ENCODE results near the gene LCOR.

The LCOR gene

DNA sequence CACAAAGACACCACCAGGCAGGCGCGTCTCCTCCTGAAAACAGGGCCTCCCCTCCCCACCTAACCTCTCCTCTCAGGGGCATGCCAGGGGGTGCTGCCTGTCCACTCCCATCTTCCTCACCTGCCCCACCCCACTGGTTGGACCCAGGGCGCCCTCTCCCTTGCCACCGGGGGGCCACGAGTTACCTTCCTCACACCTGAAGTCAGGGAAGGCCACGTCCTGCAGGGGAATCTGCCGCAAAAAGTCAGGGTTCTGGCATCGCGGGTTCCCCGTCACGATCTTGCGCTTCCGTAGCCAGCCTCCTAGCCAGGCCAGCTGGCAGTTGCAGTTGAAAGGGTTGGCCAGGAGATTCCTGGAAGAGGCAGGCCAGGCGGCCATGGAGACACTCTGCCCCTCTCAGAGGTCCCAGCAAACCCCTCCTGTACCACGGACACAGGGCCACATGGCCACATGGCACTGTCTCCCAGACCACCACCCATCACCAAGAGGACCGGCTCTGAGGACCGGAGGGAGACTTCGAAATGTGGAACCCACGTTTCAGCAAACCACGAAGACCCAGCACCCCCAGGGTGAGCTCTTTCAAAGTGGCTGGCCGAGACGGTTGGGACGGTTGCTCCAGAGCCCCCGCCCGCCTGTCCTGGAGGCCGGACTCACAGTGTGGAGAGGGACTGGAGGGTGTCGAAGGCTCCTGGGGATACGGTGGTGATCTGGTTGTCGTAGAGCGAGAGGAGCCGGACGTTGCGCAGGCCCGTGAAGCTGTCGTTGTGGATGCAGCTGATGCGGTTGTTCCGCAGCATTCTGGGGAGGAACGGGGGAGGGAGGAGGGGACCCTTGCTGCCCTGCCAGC lies 210.8 kb downstream of the LCOR start:
- H3K27me3 Mint-ChIP-seq = peaks cover 2% of the 10 kb centered on the region
- no peak overlapping the region for H3K4me3 Mint-ChIP-seq
- no peaks in the 10 kb centered on the region for H3K9me3 Mint-ChIP-seq
- peaks cover 9% of the 10 kb centered on the region for H3K4me1 Mint-ChIP-seq (ENCODE audit: low read depth)
- no peaks in the 10 kb centered on the region for H3K36me3 Mint-ChIP-seq (ENCODE audit: low read depth)
- intact Hi-C loops (cut with micrococcal nuclease) = no loop called here
- no peak overlapping the region for H3K27ac Mint-ChIP-seq

DNA sequence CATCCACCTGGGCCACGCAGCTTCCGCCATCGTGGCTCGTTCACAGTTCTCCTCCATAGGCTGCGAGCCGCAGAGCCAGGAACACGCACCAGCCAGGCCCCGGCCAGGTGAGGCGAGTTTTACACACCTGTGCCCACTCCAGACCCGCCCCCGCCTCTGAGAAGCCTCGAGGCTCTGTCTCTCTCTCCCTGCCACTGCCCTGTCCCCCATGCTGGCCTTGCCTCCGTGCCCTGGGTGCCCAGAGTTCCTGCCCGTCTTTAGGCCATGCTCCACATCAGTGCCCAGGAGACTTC lies 211.4 kb downstream of the LCOR start:
- Mint-ChIP-seq H3K27ac (no peak overlapping the region), H3K4me1 (ENCODE audit: low read depth) (peaks cover 3% of the 10 kb centered on the region)

More for the DNA sequence above, 211.4 kb downstream of the LCOR start:
- H3K36me3 Mint-ChIP-seq (ENCODE audit: low read depth) = no peaks in the 10 kb centered on the region
- H3K27me3 Mint-ChIP-seq = peaks cover 2% of the 10 kb centered on the region
- intact Hi-C loops (cut with micrococcal nuclease) = no loop called here
- H3K4me3 Mint-ChIP-seq = no peak overlapping the region
- H3K9me3 Mint-ChIP-seq = no peaks in the 10 kb centered on the region

Data from dendritic cell treated with granulocyte-macrophage colony-stimulating factor and Interleukin-4, amounts not matched to agents 40 ng/mL and 50 ng/mL, for 4 days (primary cell).